Hematopoietic multipotent progenitor cell treated with erythropoietin and hydrocortisone succinate and interleukin-3 and kit ligand, for 6 days (in vitro differentiated cells): ENCODE measurements around the gene CEP63.
"Not testable (repeated sequence)": the region's sequence is repeated elsewhere in the genome, so short reads cannot be mapped to it uniquely, and the experiment has no call there.

ENCODE experiments used
- DNase-seq: peaks from one replicate; pipeline ENCODE4 v3.0.0-alpha.2; 2015

The CEP63 gene

GRCh38 chr3:134522541-134522940 lies 36.7 kb downstream of the CEP63 start:
- DNase-seq, result no peak

- DNase-seq, result no peak
These were observed 39.4 kb downstream of the CEP63 start for GRCh38 chr3:134525293-134525692.

GRCh38 chr3:134526319-134526718 lies 40.5 kb downstream of the CEP63 start:
- DNase-seq, result no peak

- peak; percentile 47 for DNase-seq
These were observed 41.2 kb downstream of the CEP63 start for GRCh38 chr3:134527037-134527436.

GRCh38 chr3:134527538-134528186 lies 41.8 kb downstream of the CEP63 start:
- DNase-seq, result no peak

- no peak for DNase-seq
These were observed 47.6 kb downstream of the CEP63 start for GRCh38 chr3:134533493-134533892.

- peak; percentile 46 for DNase-seq
These were observed 49.5 kb downstream of the CEP63 start for GRCh38 chr3:134535186-134535970.

GRCh38 chr3:134536781-134537180 lies 50.9 kb downstream of the CEP63 start:
- peak; percentile 22 for DNase-seq

- peak; percentile 11 for DNase-seq
These were observed 56.6 kb downstream of the CEP63 start for GRCh38 chr3:134542287-134542958.

- DNase-seq, result peak; percentile 67
These were observed 57.3 kb downstream of the CEP63 start for GRCh38 chr3:134543113-134543512.

GRCh38 chr3:134544316-134544715 lies 58.5 kb downstream of the CEP63 start:
- DNase-seq, result peak; percentile 60

- not testable (repeated sequence) for DNase-seq
These were observed 58.9 kb downstream of the CEP63 start for GRCh38 chr3:134544783-134545182.

GRCh38 chr3:134545818-134546217 lies 60.0 kb downstream of the CEP63 start:
- no peak for DNase-seq

- DNase-seq, result no peak
These were observed 66.9 kb downstream of the CEP63 start for GRCh38 chr3:134552784-134553183.

GRCh38 chr3:134559591-134559990 lies 73.7 kb downstream of the CEP63 start:
- no peak for DNase-seq

- DNase-seq, result no peak
These were observed 76.2 kb downstream of the CEP63 start for GRCh38 chr3:134562055-134562454.

- no peak for DNase-seq
These were observed 77.7 kb downstream of the CEP63 start for GRCh38 chr3:134563601-134564000.

- DNase-seq, result no peak
These were observed 79.1 kb downstream of the CEP63 start for GRCh38 chr3:134564991-134565390.

- DNase-seq, result no peak
These were observed 81.7 kb downstream of the CEP63 start for GRCh38 chr3:134567605-134568004.

- no peak for DNase-seq
These were observed 82.9 kb downstream of the CEP63 start for GRCh38 chr3:134568790-134569189.

GRCh38 chr3:134569899-134570298 lies 84.0 kb downstream of the CEP63 start:
- not testable (repeated sequence) for DNase-seq

- DNase-seq, result no peak
These were observed 90.6 kb downstream of the CEP63 start for GRCh38 chr3:134576426-134576825.

- DNase-seq, result no peak
These were observed 91.0 kb downstream of the CEP63 start for GRCh38 chr3:134576831-134577230.

- peak; percentile 65 for DNase-seq
These were observed 93.3 kb downstream of the CEP63 start for GRCh38 chr3:134579141-134579665.
